A549 (cell line): ENCODE results near the gene PRR11. TPM values are rescaled to one million over a fixed set of nuclear protein-coding genes. Genes with fewer than 3 reads are reported as not detected.

ENCODE experiments used
- ATAC-seq, 2 experiments: fragments of 200-7000 bp in 1 of 2; fragments of >200 bp in 1 of 2; cut with Nextera tagmentation in 1 of 2; cut with Tn5 transposase in 1 of 2; 3 replicates each; pipeline versions ENCODE4 v1.8.0 to v1.9.1; 2018 to 2020; ENCODE audit warnings: mild to moderate bottlenecking in 1 of 2, moderate library complexity in 1 of 2
- CTCF ChIA-PET: fragments of 300-600 bp; sonication (Branson Sonifier 250); formaldehyde crosslinking; extraction: SDS; loops from one replicate; lab custom pipeline; 2021; ENCODE audit warnings: antibody characterized with exemption, inconsistent platforms; lab: Yijun Ruan, JAX
- POLR2A ChIA-PET: fragments of 350-600 bp; formaldehyde crosslinking; extraction: SDS; loops from one replicate; lab custom pipeline; 2021; ENCODE audit warnings: antibody characterized with exemption, inconsistent platforms; lab: Yijun Ruan, JAX
- DNase-seq, 2 experiments: peaks; one replicate each; pipeline versions ENCODE4 v3.0.0 to v3.0.0-alpha.2; 2011 to 2016; ENCODE audit warnings: low read depth in 1 of 2, low spot score in 1 of 2
- FAIRE-seq: peaks from 2 replicates; lab custom pipeline; 2011; peaks lifted over from hg19 to GRCh38; lab: Jason Lieb, UNC
- H3K27ac ChIP-seq, 2 experiments: fragments of >200 bp; sonication (Bioruptor Twin); formaldehyde crosslinking; 3 replicates each; pipeline ENCODE4 v1.5.1; 2016 to 2017
- H3K4me1 ChIP-seq: fragments of >200 bp; sonication (Bioruptor Twin); formaldehyde crosslinking; 3 replicates; pipeline ENCODE4 v1.6.1; 2016
- H3K4me2 ChIP-seq: fragments of >200 bp; sonication (Bioruptor Twin); formaldehyde crosslinking; 3 replicates; pipeline ENCODE4 v1.6.1; 2016
- H3K4me3 ChIP-seq: fragments of >200 bp; sonication (Bioruptor Twin); formaldehyde crosslinking; 3 replicates; pipeline ENCODE4 v1.5.1; 2016
- H3K9me3 ChIP-seq: fragments of >200 bp; sonication (Bioruptor Twin); formaldehyde crosslinking; 3 replicates; pipeline ENCODE4 v1.6.1; 2016
- CBX8 ChIP-seq: fragments of 200-600 bp; sonication (generic); IDR thresholded peaks from 2 replicates; pipeline ENCODE4 v1.6.1; 2016
- CEBPB ChIP-seq, 2 experiments: fragments of >200 bp in 1 of 2; sonication (Bioruptor Twin) in 1 of 2; formaldehyde crosslinking in 1 of 2; IDR thresholded peaks; 2 replicates each; pipeline ENCODE4 v1.6.1; 2012 to 2016
- CHD4 ChIP-seq: fragments of 200-600 bp; sonication (generic); IDR thresholded peaks from 2 replicates; pipeline ENCODE4 v1.6.1; 2016; ENCODE audit warnings: antibody characterized with exemption, mild to moderate bottlenecking, borderline replicate concordance
- EHF ChIP-seq: fragments of 250-450 bp; sonication (Bioruptor Pico); IDR thresholded peaks from 2 replicates; pipeline ENCODE4 v1.5.0; 2020; ENCODE audit warnings: mild to moderate bottlenecking
- ESRRA ChIP-seq: fragments of 150-350 bp; IDR thresholded peaks from 2 replicates; pipeline ENCODE4 v1.6.1; 2014; ENCODE audit warnings: mild to moderate bottlenecking, low read length, borderline replicate concordance
- GATA3 ChIP-seq: IDR thresholded peaks from 2 replicates; pipeline ENCODE4 v1.6.1; 2012; ENCODE audit warnings: borderline replicate concordance
- HDAC2 ChIP-seq: fragments of 200-600 bp; sonication (generic); IDR thresholded peaks from 2 replicates; pipeline ENCODE4 v1.6.1; 2016
- HEYL ChIP-seq: fragments of 250-450 bp; sonication (Bioruptor Pico); IDR thresholded peaks from 2 replicates; pipeline ENCODE4 v1.8.0; 2021; ENCODE audit warnings: mild to moderate bottlenecking, moderate library complexity
- HOXA7 ChIP-seq: fragments of 250-450 bp; sonication (Bioruptor Pico); IDR thresholded peaks from 2 replicates; pipeline ENCODE4 v1.5.0; 2020; ENCODE audit warnings: mild to moderate bottlenecking, moderate library complexity
- HOXB5 ChIP-seq: fragments of 250-450 bp; sonication (Bioruptor Pico); IDR thresholded peaks from 2 replicates; pipeline ENCODE4 v1.5.0; 2020; ENCODE audit warnings: mild to moderate bottlenecking, moderate library complexity
- JUN ChIP-seq, 2 experiments: fragments of >200 bp; sonication (Bioruptor Twin); formaldehyde crosslinking; IDR thresholded peaks; 2 replicates in 1 of 2; 3 replicates in 1 of 2; pipeline ENCODE4 v1.6.1; 2016 to 2017
- KDM1A ChIP-seq: fragments of 200-600 bp; sonication (generic); IDR thresholded peaks from 2 replicates; pipeline ENCODE4 v1.6.1; 2016; ENCODE audit warnings: low read depth, mild to moderate bottlenecking
- MAFK ChIP-seq: fragments of 450-650 bp; IDR thresholded peaks from 2 replicates; pipeline ENCODE4 v1.6.1; 2014; ENCODE audit not compliant: partially characterized antibody
- MAZ ChIP-seq: fragments of 150-350 bp; IDR thresholded peaks from 2 replicates; pipeline ENCODE4 v1.6.1; 2014; ENCODE audit warnings: antibody characterized with exemption, low read depth, low read length, borderline replicate concordance
- MYC ChIP-seq: IDR thresholded peaks from 2 replicates; pipeline ENCODE4 v1.6.1; 2012; ENCODE audit warnings: mild to moderate bottlenecking, inconsistent platforms, low read length, improper control_type of control experiment, borderline replicate concordance
- NFE2L2 ChIP-seq: fragments of 150-350 bp; conservative IDR thresholded peaks from 2 replicates; pipeline ENCODE4 v1.6.1; 2014; ENCODE audit warnings: low read length
- NR3C1 ChIP-seq: fragments of >200 bp; sonication (Bioruptor Twin); formaldehyde crosslinking; IDR thresholded peaks from 3 replicates; pipeline ENCODE4 v1.6.1; 2017
- POLR2A ChIP-seq: IDR thresholded peaks from 2 replicates; pipeline ENCODE4 v1.6.1; 2012; ENCODE audit warnings: mild to moderate bottlenecking, low read length
- RNF2 ChIP-seq: fragments of 200-600 bp; sonication (generic); IDR thresholded peaks from 2 replicates; pipeline ENCODE4 v1.6.1; 2016; ENCODE audit warnings: low read depth, mild to moderate bottlenecking, antibody characterized with exemption, moderate library complexity, borderline replicate concordance
- TFCP2L1 ChIP-seq: fragments of 250-450 bp; sonication (Bioruptor Pico); IDR thresholded peaks from 2 replicates; pipeline ENCODE4 v1.5.0; 2021; ENCODE audit warnings: mild to moderate bottlenecking
- ZC3H11A ChIP-seq: fragments of 450-650 bp; IDR thresholded peaks from 2 replicates; pipeline ENCODE4 v1.6.1; 2014; ENCODE audit warnings: antibody characterized with exemption, mild to moderate bottlenecking
- ZFP36 ChIP-seq: fragments of 450-650 bp; IDR thresholded peaks from 2 replicates; pipeline ENCODE4 v1.6.1; 2014; ENCODE audit warnings: borderline replicate concordance; ENCODE audit not compliant: partially characterized antibody
- ZNF302 ChIP-seq: fragments of 250-450 bp; sonication (Bioruptor Pico); IDR thresholded peaks from 2 replicates; pipeline ENCODE4 v1.9.0; 2021; ENCODE audit warnings: inconsistent platforms, mild to moderate bottlenecking, moderate library complexity
- ZSCAN20 ChIP-seq: fragments of 250-450 bp; sonication (Bioruptor Pico); IDR thresholded peaks from 2 replicates; pipeline ENCODE4 v1.8.0; 2022; ENCODE audit warnings: mild to moderate bottlenecking, moderate library complexity
- WGBS: methylation state at CpG from one replicate; pipeline ENCODE4 v1.1.6; 2017; ENCODE audit errors: missing lambda C conversion rate; 5-methylcytosine and 5-hydroxymethylcytosine counted together
- polyA plus RNA-seq, 4 experiments: library from polyadenylated mRNA; depleted of rRNA in 3 of 4; stranded (reverse); fragments of >200 nt; fragmentation: RNase III in 1 of 4; extraction: RNeasy Plus Mini Kit Qiagen cat#74134 plus additional on column Dnase treatment in 1 of 4; gene quantifications; 2 replicates in 3 of 4; 3 replicates in 1 of 4; pipeline ENCODE4 v1.2.3, GENCODE V29; 2011 to 2017
- TF ChIP-seq, protein P1 (sequence below): IDR thresholded peaks from 2 replicates; pipeline ENCODE4 v1.6.1; 2012
- TF ChIP-seq, protein P2 (sequence below): IDR thresholded peaks from 2 replicates; pipeline ENCODE4 v1.6.1; 2012
- TF ChIP-seq, protein P3 (sequence below): fragments of >200 bp; sonication (Bioruptor Twin); formaldehyde crosslinking; IDR thresholded peaks from 3 replicates; pipeline ENCODE4 v1.6.1; 2016
- TF ChIP-seq, protein P4 (sequence below): fragments of >200 bp; sonication (Bioruptor Twin); formaldehyde crosslinking; IDR thresholded peaks from 3 replicates; pipeline ENCODE4 v1.5.1; 2016
- TF ChIP-seq, protein P5 (sequence below): IDR thresholded peaks from 2 replicates; pipeline ENCODE4 v1.6.1; 2012; ENCODE audit warnings: low read depth, borderline replicate concordance

Gene PRR11
- polyA plus RNA-seq, 2 of the 4 experiments (the other 2 are of a cell fraction), result 66.4 to 66.9 TPM

DNA sequence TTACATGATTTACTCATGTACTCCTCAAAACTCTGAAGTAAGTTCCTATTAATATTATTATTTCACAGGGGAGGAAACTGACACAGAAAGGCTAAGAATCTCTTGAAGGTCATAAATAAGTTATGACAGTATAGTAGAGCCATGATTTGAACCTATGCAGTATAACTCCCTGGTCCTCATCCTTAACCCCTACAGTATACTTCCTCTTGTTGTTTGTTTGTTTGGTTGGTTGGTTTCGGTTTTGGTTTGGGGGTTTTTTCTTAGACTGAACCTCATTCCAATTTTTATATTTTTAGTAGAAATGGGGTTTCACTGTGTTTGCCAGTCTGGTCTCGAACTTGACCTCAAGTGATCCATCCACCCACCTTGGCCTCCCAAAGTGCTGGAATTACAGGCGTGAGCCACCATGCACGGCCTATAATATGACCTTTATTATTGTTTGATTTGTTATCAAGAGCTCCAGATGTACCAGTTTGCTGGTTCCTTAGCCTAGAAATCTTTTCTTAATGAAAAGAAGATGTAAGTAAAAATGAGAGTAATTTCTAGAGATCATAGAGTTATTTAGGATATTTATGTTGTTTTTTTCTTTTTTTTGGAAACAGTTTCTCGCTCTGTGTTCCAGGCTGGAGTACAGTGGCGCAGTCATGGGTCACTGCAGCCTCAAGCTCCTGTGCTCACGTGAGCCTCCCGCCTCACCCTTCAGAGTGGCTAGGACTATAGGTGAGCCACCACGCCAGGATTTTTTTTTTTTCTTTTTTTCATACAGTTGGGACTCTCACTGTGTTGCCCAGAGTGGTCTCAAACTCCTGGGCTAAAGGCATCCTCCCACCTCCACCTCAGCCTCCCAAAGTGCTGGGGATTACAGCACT lies 4.8 kb downstream of the PRR11 start:
- 86% methylated on average over 9 of the region's 9 CpGs for WGBS
- peaks cover 36% of the 10 kb centered on the region for H3K4me1 ChIP-seq

DNA sequence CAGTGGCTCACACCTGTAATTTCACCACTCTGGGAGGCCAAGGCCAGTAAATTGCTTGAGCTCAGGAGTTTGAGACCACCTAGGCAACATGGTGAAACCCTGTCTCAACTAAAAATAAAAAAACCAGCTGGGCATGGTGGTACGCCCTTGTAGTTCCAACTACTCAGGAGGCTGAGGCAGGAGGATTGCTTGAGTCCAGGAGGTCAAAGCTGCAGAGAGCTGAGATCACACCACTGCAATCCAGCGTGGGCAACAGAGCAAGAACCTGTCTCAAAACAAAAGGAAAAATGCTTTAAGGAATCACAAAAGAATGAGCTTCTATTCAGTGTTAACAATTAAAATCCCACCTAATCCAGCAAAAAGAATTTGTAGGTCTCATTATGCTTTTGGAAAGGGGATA lies 5.9 kb downstream of the PRR11 start:
- DNase-seq (no peak), FAIRE-seq (no peak), ATAC-seq (no peak)
- ChIA-PET CTCF (interaction anchor here (0.8 to 1.7 kb wide), 5 partner anchors 9 to 404 kb away, joined by 3 to 7 read pairs (median 3); partner anchors contain the start of genes DHX40 and TRIM37), POLR2A (interaction anchor here (0.5 to 0.9 kb wide), 2 partner anchors 55 to 97 kb away, joined by 3 read pairs; partner anchors contain the start of gene TRIM37)
- no peak overlapping the region for H3K4me3 ChIP-seq
- no peak overlapping the region for H3K4me2 ChIP-seq
- 96% methylated on average over 2 of the region's 2 CpGs for WGBS
- no peak overlapping the region for H3K27ac ChIP-seq
- TF ChIP-seq ESRRA, result no peak
- no peak for TF ChIP-seq MYC
- TF ChIP-seq TFCP2L1 (CRISPR knock-in tag), result no peak
- TF ChIP-seq POLR2A, result no peak
- TF ChIP-seq CEBPB (IDR thresholded peaks at IDR 0.05), result no peak
- TF ChIP-seq HOXA7, result no peak
- TF ChIP-seq JUN (IDR thresholded peaks at IDR 0.05), result no peak
- TF ChIP-seq, protein P1, sequence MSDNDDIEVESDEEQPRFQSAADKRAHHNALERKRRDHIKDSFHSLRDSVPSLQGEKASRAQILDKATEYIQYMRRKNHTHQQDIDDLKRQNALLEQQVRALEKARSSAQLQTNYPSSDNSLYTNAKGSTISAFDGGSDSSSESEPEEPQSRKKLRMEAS, result no peak
- TF ChIP-seq NR3C1, result no peak
- TF ChIP-seq HEYL (CRISPR knock-in tag), result no peak
- no peak for TF ChIP-seq HDAC2
- TF ChIP-seq KDM1A, result no peak
- TF ChIP-seq MAZ, result no peak
- TF ChIP-seq EHF (CRISPR knock-in tag), result no peak
- no peak for TF ChIP-seq HOXB5 (CRISPR knock-in tag)
- TF ChIP-seq NFE2L2, result no peak
- TF ChIP-seq ZSCAN20 (CRISPR knock-in tag), result no peak
- no peak for TF ChIP-seq ZNF302 (CRISPR knock-in tag)
- H3K4me1 ChIP-seq, result peaks cover 37% of the 10 kb centered on the region
- H3K9me3 ChIP-seq, result no peaks in the 10 kb centered on the region

More for the DNA sequence above, 4.8 kb downstream of the PRR11 start:
- FAIRE-seq (no peak), DNase-seq (no peak), ATAC-seq (no peak)
- peak overlapping the region; percentile 80 for H3K4me2 ChIP-seq
- H3K27ac ChIP-seq, result peak overlapping the region in 1 of 2 experiments; percentile 51; a peak in 3 of 6 replicates
- no peaks in the 10 kb centered on the region for H3K9me3 ChIP-seq
- no peak overlapping the region for H3K4me3 ChIP-seq
- ChIA-PET POLR2A (no interaction called here), CTCF (interaction anchor here (1.2 to 1.3 kb wide), 2 partner anchors 8 to 10 kb away, joined by 5 to 7 read pairs; no protein-coding TSS in a partner anchor)
- TF ChIP-seq ZFP36, result no peak
- TF ChIP-seq, protein P2, sequence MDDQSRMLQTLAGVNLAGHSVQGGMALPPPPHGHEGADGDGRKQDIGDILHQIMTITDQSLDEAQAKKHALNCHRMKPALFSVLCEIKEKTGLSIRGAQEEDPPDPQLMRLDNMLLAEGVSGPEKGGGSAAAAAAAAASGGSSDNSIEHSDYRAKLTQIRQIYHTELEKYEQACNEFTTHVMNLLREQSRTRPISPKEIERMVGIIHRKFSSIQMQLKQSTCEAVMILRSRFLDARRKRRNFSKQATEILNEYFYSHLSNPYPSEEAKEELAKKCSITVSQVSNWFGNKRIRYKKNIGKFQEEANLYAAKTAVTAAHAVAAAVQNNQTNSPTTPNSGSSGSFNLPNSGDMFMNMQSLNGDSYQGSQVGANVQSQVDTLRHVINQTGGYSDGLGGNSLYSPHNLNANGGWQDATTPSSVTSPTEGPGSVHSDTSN, result no peak

DNA sequence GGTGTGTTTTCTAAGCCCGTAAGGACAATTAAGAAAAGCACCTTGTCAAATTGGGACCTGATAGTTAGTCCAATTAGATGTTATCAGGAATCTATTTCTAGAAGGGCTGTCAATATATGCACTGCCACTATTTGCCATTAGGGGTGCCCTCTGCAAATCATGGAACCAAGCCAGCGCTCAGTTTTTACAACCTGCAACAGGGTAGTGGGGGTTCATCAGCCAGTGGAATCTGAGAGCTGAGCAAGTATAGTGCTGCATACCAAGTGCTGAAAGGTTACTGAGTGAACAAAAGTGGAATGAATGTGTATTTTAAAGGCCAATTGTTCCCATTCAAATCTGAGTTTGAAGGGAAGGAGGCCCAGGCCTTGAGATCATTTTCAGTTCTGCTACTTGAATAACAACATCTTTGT lies 10.4 kb downstream of the PRR11 start:
- peak; percentile 39 for FAIRE-seq
- Histone ChIP-seq H3K27ac (peak overlapping the region; percentile 45 to 65), H3K9me3 (no peaks in the 10 kb centered on the region), H3K4me3 (no peak overlapping the region), H3K4me2 (peak overlapping the region; percentile 63), H3K4me1 (peaks cover 9% of the 10 kb centered on the region; the same call in 2 of the 3 replicates)
- CTCF ChIA-PET, result interaction anchor here (0.6 to 3.1 kb wide), 12 partner anchors 8 to 145 kb away, joined by 3 to 25 read pairs (median 4); partner anchors contain the start of genes PRR11 and SKA2
- DNase-seq, result peak; percentile 62 to 68
- ATAC-seq, result peak; percentile 93 to 94
- POLR2A ChIA-PET, result interaction anchor here (0.6 kb wide), 1 partner anchor 100 kb away, joined by 3 read pairs; no protein-coding TSS in a partner anchor
- WGBS, result 51% methylated on average over 2 of the region's 2 CpGs
- no peak for TF ChIP-seq MAFK
- TF ChIP-seq CHD4, result no peak
- TF ChIP-seq, protein P3, sequence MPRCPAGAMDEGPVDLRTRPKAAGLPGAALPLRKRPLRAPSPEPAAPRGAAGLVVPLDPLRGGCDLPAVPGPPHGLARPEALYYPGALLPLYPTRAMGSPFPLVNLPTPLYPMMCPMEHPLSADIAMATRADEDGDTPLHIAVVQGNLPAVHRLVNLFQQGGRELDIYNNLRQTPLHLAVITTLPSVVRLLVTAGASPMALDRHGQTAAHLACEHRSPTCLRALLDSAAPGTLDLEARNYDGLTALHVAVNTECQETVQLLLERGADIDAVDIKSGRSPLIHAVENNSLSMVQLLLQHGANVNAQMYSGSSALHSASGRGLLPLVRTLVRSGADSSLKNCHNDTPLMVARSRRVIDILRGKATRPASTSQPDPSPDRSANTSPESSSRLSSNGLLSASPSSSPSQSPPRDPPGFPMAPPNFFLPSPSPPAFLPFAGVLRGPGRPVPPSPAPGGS, result no peak
- no peak for TF ChIP-seq ZC3H11A
- TF ChIP-seq, protein P4, sequence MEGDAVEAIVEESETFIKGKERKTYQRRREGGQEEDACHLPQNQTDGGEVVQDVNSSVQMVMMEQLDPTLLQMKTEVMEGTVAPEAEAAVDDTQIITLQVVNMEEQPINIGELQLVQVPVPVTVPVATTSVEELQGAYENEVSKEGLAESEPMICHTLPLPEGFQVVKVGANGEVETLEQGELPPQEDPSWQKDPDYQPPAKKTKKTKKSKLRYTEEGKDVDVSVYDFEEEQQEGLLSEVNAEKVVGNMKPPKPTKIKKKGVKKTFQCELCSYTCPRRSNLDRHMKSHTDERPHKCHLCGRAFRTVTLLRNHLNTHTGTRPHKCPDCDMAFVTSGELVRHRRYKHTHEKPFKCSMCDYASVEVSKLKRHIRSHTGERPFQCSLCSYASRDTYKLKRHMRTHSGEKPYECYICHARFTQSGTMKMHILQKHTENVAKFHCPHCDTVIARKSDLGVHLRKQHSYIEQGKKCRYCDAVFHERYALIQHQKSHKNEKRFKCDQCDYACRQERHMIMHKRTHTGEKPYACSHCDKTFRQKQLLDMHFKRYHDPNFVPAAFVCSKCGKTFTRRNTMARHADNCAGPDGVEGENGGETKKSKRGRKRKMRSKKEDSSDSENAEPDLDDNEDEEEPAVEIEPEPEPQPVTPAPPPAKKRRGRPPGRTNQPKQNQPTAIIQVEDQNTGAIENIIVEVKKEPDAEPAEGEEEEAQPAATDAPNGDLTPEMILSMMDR, result peak; percentile 62
- 0 out of 2 replicates have a peak, but pooled peaks have one; percentile 25 for TF ChIP-seq GATA3
- TF ChIP-seq CBX8, result no peak
- TF ChIP-seq HOXA7, result no peak
- TF ChIP-seq, protein P5, sequence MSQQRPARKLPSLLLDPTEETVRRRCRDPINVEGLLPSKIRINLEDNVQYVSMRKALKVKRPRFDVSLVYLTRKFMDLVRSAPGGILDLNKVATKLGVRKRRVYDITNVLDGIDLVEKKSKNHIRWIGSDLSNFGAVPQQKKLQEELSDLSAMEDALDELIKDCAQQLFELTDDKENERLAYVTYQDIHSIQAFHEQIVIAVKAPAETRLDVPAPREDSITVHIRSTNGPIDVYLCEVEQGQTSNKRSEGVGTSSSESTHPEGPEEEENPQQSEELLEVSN, result no peak
- no peak for TF ChIP-seq RNF2
